Measurements from ENCODE around the gene RARS2. TPM values are rescaled to one million over a fixed set of nuclear protein-coding genes. Genes with fewer than 3 reads are reported as not detected.
"Not testable (repeated sequence)": the region's sequence is repeated elsewhere in the genome, so short reads cannot be mapped to it uniquely, and the experiment has no call there.

Gene RARS2
- total and polyA plus RNA-seq, 2 of the 8 experiments (the other 6 are each of a cell fraction or from before 2014, with no cell fraction given), result 10.2 to 40.5 TPM

- no peak for TF ChIP-seq ATF3 (IDR thresholded peaks at IDR 0.05; ENCODE audit: insufficient read depth, low read depth, low read length)
- no peak for TF ChIP-seq SP2 (IDR thresholded peaks at IDR 0.05; ENCODE audit: low read length)
- no peak for TF ChIP-seq EP300 (IDR thresholded peaks at IDR 0.05; ENCODE audit: borderline replicate concordance in 1 of 2, low read depth in 2 of 2, low read length in 2 of 2)
- TF ChIP-seq MAFK (IDR thresholded peaks at IDR 0.05; ENCODE audit: low read depth, low read length), result no peak
- TF ChIP-seq KDM4A (IDR thresholded peaks at IDR 0.05; ENCODE audit: low read depth, low read length, severe bottlenecking), result no peak
- no peak for TF ChIP-seq SIRT6 (IDR thresholded peaks at IDR 0.05; ENCODE audit: low read length)
Measured at GRCh38 chr6:87617405-87617804, 27.6 kb upstream of the RARS2 start (continued).

GRCh38 chr6:87613018-87613417, 23.2 kb upstream of the RARS2 start:
- H4K8ac ChIP-seq (ENCODE audit: extremely low read depth, insufficient read depth, low read length); H2BK20ac ChIP-seq (ENCODE audit: low read length); H3K27ac ChIP-seq (ENCODE audit: low read depth, low read length); H3K23ac ChIP-seq (ENCODE audit: insufficient read length); H2BK15ac ChIP-seq (ENCODE audit: low read length); H3K23me2 ChIP-seq (ENCODE audit: low read depth, low read length); H3K18ac ChIP-seq (ENCODE audit: extremely low read depth, low read length); H2BK12ac ChIP-seq (ENCODE audit: low read depth, low read length); H2BK120ac ChIP-seq (replicated peaks; ENCODE audit: low read depth, low read length); H2AFZ ChIP-seq (ENCODE audit: low read length); H3K9me3 ChIP-seq (ENCODE audit: insufficient read depth in 2 of 2, low read depth in 1 of 2, low read length in 1 of 2); H4K5ac ChIP-seq (ENCODE audit: insufficient read length, low read depth, low read length); H3K14ac ChIP-seq (ENCODE audit: insufficient read length); CTCF ChIA-PET (ENCODE audit: partially characterized antibody); H3K4me3 ChIP-seq (ENCODE audit: extremely low read depth in 1 of 4, insufficient read depth in 2 of 4, low read depth in 3 of 4, low read length in 4 of 4); POLR2A ChIA-PET (ENCODE audit: partially characterized antibody); FAIRE-seq; H3K4me1 ChIP-seq (replicated peaks in 1 of 4; ENCODE audit: control insufficient read depth in 3 of 4, insufficient read depth in 4 of 4, low read length in 3 of 4); H3K9ac ChIP-seq (replicated peaks in 1 of 4; ENCODE audit: extremely low read depth in 1 of 4, low read depth in 3 of 4, low read length in 3 of 4); H4K20me1 ChIP-seq (replicated peaks in 1 of 2; ENCODE audit: control insufficient read depth in 1 of 2, insufficient read depth in 2 of 2, low read length in 2 of 2); H4K91ac ChIP-seq (replicated peaks; ENCODE audit: insufficient read length, low read length); H3K56ac ChIP-seq (replicated peaks; ENCODE audit: insufficient read length, low read depth, low read length); H3K4ac ChIP-seq (replicated peaks; ENCODE audit: insufficient read length, low read depth, low read length); H3K4me2 ChIP-seq (ENCODE audit: insufficient read depth in 1 of 2, low read depth in 2 of 2, low read length in 2 of 2); H2AK5ac ChIP-seq (ENCODE audit: low read depth, low read length); H3K79me2 ChIP-seq (ENCODE audit: control insufficient read depth in 1 of 2, insufficient read depth in 2 of 2, low read length in 2 of 2); H2BK5ac ChIP-seq (ENCODE audit: low read depth, low read length); H3K27me3 ChIP-seq (replicated peaks in 1 of 4; ENCODE audit: control insufficient read depth in 3 of 4, extremely low read depth in 1 of 4, insufficient read depth in 3 of 4, low read length in 3 of 4); H3K79me1 ChIP-seq (ENCODE audit: low read depth, low read length); DNase-seq (ENCODE audit: low read depth in 1 of 2, low spot score in 2 of 2): not testable (repeated sequence)
- WGBS, 2 experiments (ENCODE audit: extremely low coverage in 1 of 2, insufficient coverage in 1 of 2, insufficient read length in 1 of 2, insufficient replicate concordance in 2 of 2, low coverage in 1 of 2, low lambda C conversion rate in 2 of 2, missing lambda C conversion rate in 1 of 2), result 87% methylated on average over 2 of the region's 2 CpGs; no CpG with 5 or more reads in 1 of the 2 experiments
- H3K36me3 ChIP-seq (ENCODE audit: control insufficient read depth in 2 of 4, insufficient read depth in 4 of 4, low read length in 3 of 4), result peaks cover 0 to 53% (median 18%) of the 10 kb centered on the region in 4 experiments; a peak in 6 of 8 replicates

All from H1 (cell line).